HepG2 (cell line): Measurements from ENCODE around the gene ME3. TPM values are rescaled to one million over a fixed set of nuclear protein-coding genes. Genes with fewer than 3 reads are reported as not detected.

Experiments
- ATAC-seq: fragments of 200-7000 bp; cut with Tn5 transposase; 3 replicates; pipeline ENCODE4 v1.9.1; 2020; ENCODE audit warnings: mild to moderate bottlenecking, moderate library complexity
- BruUV-seq: library from RNA; stranded (reverse); fragments of 400-500 nt; replicated peaks from 2 replicates; lab custom pipeline; 2021; lab: Mats Ljungman, UMichigan
- CTCF ChIA-PET: fragments of 300-600 bp; formaldehyde crosslinking; extraction: SDS; loops from one replicate; lab custom pipeline; 2021; ENCODE audit warnings: low total read pairs, inconsistent platforms, low intra/inter-chr PET ratio; lab: Yijun Ruan, JAX
- POLR2A ChIA-PET: fragments of 350-600 bp; sonication (Branson Sonifier 250); formaldehyde crosslinking; loops from one replicate; lab custom pipeline; 2020; ENCODE audit warnings: antibody characterized with exemption, inconsistent platforms; lab: Yijun Ruan, JAX
- DNase-seq: peaks from one replicate; pipeline ENCODE4 v3.0.0-alpha.2; 2015; ENCODE audit warnings: low spot score
- FAIRE-seq: peaks from 3 replicates; lab custom pipeline; 2011; peaks lifted over from hg19 to GRCh38; lab: Jason Lieb, UNC
- H2AFZ ChIP-seq: one replicate; pipeline ENCODE4 v1.6.1; 2011; ENCODE audit warnings: low read length, inconsistent platforms
- H3K27ac ChIP-seq: fragments of 300-600 bp; 3 replicates; pipeline ENCODE4 v1.8.0; 2011; ENCODE audit warnings: mixed run types, mild to moderate bottlenecking, mixed read lengths, low read length, inconsistent platforms; ENCODE audit not compliant: insufficient read depth; ENCODE audit errors: extremely low read length
- H3K27me3 ChIP-seq, 2 experiments: fragments of 200-600 bp in 1 of 2; 2 replicates in 1 of 2; 3 replicates in 1 of 2; pipeline versions ENCODE4 v1.6.0 to v1.8.0; 2011; ENCODE audit warnings: low read length in 2 of 2, mild to moderate bottlenecking in 2 of 2, moderate library complexity in 2 of 2, inconsistent platforms in 1 of 2; ENCODE audit not compliant: insufficient read depth in 2 of 2, control insufficient read depth in 1 of 2
- H3K36me3 ChIP-seq, 2 experiments: fragments of 200-600 bp in 1 of 2; replicated peaks in 1 of 2; 2 replicates in 1 of 2; 3 replicates in 1 of 2; pipeline versions ENCODE4 v1.5.1 to v1.8.0; 2011; ENCODE audit warnings: low read length in 2 of 2, inconsistent platforms in 1 of 2; ENCODE audit not compliant: insufficient read depth in 2 of 2, control insufficient read depth in 1 of 2
- H3K4me1 ChIP-seq: 2 replicates; pipeline ENCODE4 v1.5.1; 2012; ENCODE audit warnings: low read length, inconsistent platforms; ENCODE audit not compliant: insufficient read depth
- H3K4me2 ChIP-seq: 2 replicates; pipeline ENCODE4 v1.6.0; 2011; ENCODE audit warnings: low read depth, low read length, inconsistent platforms
- H3K4me3 ChIP-seq, 3 experiments: fragments of 200-600 bp in 1 of 3; sonication (generic), shearing (Covaris generic) in 1 of 3; replicated peaks in 1 of 3; 2 replicates each; pipeline ENCODE4 v1.5.1; 2011 to 2016; ENCODE audit warnings: low read length in 3 of 3, inconsistent platforms in 2 of 3, low read depth in 2 of 3, mild to moderate bottlenecking in 2 of 3, control low read depth in 1 of 3, mixed read lengths in 1 of 3; ENCODE audit not compliant: insufficient read depth in 1 of 3
- H3K79me2 ChIP-seq: one replicate; pipeline ENCODE4 v1.6.1; 2011; ENCODE audit warnings: low read length, inconsistent platforms; ENCODE audit not compliant: insufficient read depth
- H3K9ac ChIP-seq: 2 replicates; pipeline ENCODE4 v1.6.0; 2011; ENCODE audit warnings: mild to moderate bottlenecking, low read depth, low read length, inconsistent platforms; ENCODE audit not compliant: insufficient read depth
- H3K9me3 ChIP-seq: 2 replicates; pipeline ENCODE4 v1.5.1; 2012; ENCODE audit warnings: mild to moderate bottlenecking, low read length
- H4K20me1 ChIP-seq: 2 replicates; pipeline ENCODE4 v1.6.0; 2011; ENCODE audit warnings: inconsistent platforms, mild to moderate bottlenecking, low read length, moderate library complexity; ENCODE audit not compliant: insufficient read depth
- MLX ChIP-seq: IDR thresholded peaks from 2 replicates; pipeline ENCODE4 v1.6.1; 2016
- PRMT3 ChIP-seq: sonication (generic); formaldehyde crosslinking; IDR thresholded peaks from 2 replicates; pipeline ENCODE4 v1.8.1; 2022; ENCODE audit warnings: low read depth, mild to moderate bottlenecking, moderate library complexity, missing genetic modification reagents, borderline replicate concordance
- WGBS: methylation state at CpG from one replicate; pipeline ENCODE4 v1.1.6; 2017; ENCODE audit warnings: low lambda C conversion rate; 5-methylcytosine and 5-hydroxymethylcytosine counted together
- in situ Hi-C: cut with HindIII; loops from 2 replicates; pipeline ENCODE4 v1.10.0; 2017; ENCODE audit warnings: low pct_unique_long_range_greater_than_20kb; ENCODE audit not compliant: extremely low pct_ligation_motif_present
- intact Hi-C: fragments of 100-400 bp; cut with micrococcal nuclease; formaldehyde crosslinking; loops from one replicate; pipeline ENCODE4 v1.10.0; 2022; ENCODE audit not compliant: unreplicated experiment
- polyA plus RNA-seq, 8 experiments: library from polyadenylated mRNA; depleted of rRNA in 3 of 8; stranded (reverse) in 7 of 8; unstranded in 1 of 8; fragments of >200 nt; fragmentation: Illumina TruSeq in 4 of 8; extraction: Trizol in 4 of 8; gene quantifications; 2 replicates each; pipeline versions ENCODE4 v1.2.1 to v1.2.3, GENCODE V29; 2011 to 2016; ENCODE audit warnings: low read depth in 4 of 8, missing spikeins in 1 of 8, mixed read lengths in 1 of 8; ENCODE audit not compliant: insufficient read depth in 1 of 8
- total RNA-seq, 5 experiments: library from RNA; depleted of rRNA; stranded (reverse); fragments of >200 nt; fragmentation: Illumina TruSeq; extraction: Trizol; gene quantifications; 2 replicates each; pipeline ENCODE4 v1.2.3, GENCODE V29; 2016; ENCODE audit warnings: low read depth in 1 of 5

Gene ME3
- total and polyA plus RNA-seq, 2 of the 13 experiments (the other 11 are each of a cell fraction or from before 2014, with no cell fraction given) = not detected

GRCh38 chr11:86464509-86465221, 207.8 kb downstream of the ME3 start:
- H3K4me2 ChIP-seq = no peak overlapping the region
- no peaks in the 10 kb centered on the region for H4K20me1 ChIP-seq
- intact Hi-C loops (no loop called here), in situ Hi-C loops (no loop called here)
- POLR2A ChIA-PET = interaction anchor here (0.8 kb wide), 1 partner anchor 19 kb away, joined by 3 read pairs; no protein-coding TSS in a partner anchor
- no peak overlapping the region for H2AFZ ChIP-seq
- no peak for TF ChIP-seq MLX (CRISPR knock-in tag)
- H3K79me2 ChIP-seq = no peaks in the 10 kb centered on the region
- CTCF ChIA-PET = no interaction called here
- WGBS = 63% methylated on average over 5 of the region's 5 CpGs
- BruUV-seq = no TSS peak
- ATAC-seq (no peak), FAIRE-seq (no peak), DNase-seq (no peak)
- H3K27ac ChIP-seq = no peak overlapping the region
- no peaks in the 10 kb centered on the region for H3K9me3 ChIP-seq
- H3K36me3 ChIP-seq = no peaks in the 10 kb centered on the region
- no peak overlapping the region for H3K4me3 ChIP-seq
- no peaks in the 10 kb centered on the region for H3K27me3 ChIP-seq
- peaks cover 5% of the 10 kb centered on the region for H3K4me1 ChIP-seq
- no peak overlapping the region for H3K9ac ChIP-seq

GRCh38 chr11:86463955-86464354, 208.5 kb downstream of the ME3 start:
- CTCF ChIA-PET = no interaction called here
- FAIRE-seq (no peak), ATAC-seq (no peak), DNase-seq (no peak)
- Histone ChIP-seq H3K4me2 (no peak overlapping the region), H3K9ac (no peak overlapping the region), H3K4me1 (no peaks in the 10 kb centered on the region), H3K27ac (no peak overlapping the region), H4K20me1 (no peaks in the 10 kb centered on the region), H3K27me3 (no peaks in the 10 kb centered on the region), H3K9me3 (no peaks in the 10 kb centered on the region), H3K36me3 (no peaks in the 10 kb centered on the region), H2AFZ (no peak overlapping the region), H3K4me3 (no peak overlapping the region), H3K79me2 (no peaks in the 10 kb centered on the region)
- intact Hi-C loops = no loop called here
- no peak for TF ChIP-seq PRMT3 (CRISPR knock-in tag)
- no TSS peak for BruUV-seq
- POLR2A ChIA-PET = interaction anchor here (0.8 kb wide), 1 partner anchor 20 kb away, joined by 3 read pairs; no protein-coding TSS in a partner anchor
- 70% methylated on average over 5 of the region's 5 CpGs for WGBS
- in situ Hi-C loops = no loop called here
